GM10266 (cell line): Measurements from ENCODE around the gene INA.
A peak's percentile ranks its signal among the peaks of the same experiment; 100 is the strongest.
"Not testable (repeated sequence)": the region's sequence is repeated elsewhere in the genome, so short reads cannot be mapped to it uniquely, and the experiment has no call there.

Source experiments
- DNase-seq: peaks from one replicate; pipeline ENCODE4 v3.0.0; 2012; ENCODE audit errors: extremely low spot score
- CTCF ChIP-seq: IDR thresholded peaks from 2 replicates; pipeline ENCODE4 v1.5.1; 2012; ENCODE audit warnings: mild to moderate bottlenecking, low read depth; ENCODE audit not compliant: control insufficient read depth, insufficient read depth; ENCODE audit errors: missing control alignments

INA gene

GRCh38 chr10:103238506-103239252 is 38.3 kb upstream of the INA start:
- no peak for TF ChIP-seq CTCF
- DNase-seq, result no peak

DNA sequence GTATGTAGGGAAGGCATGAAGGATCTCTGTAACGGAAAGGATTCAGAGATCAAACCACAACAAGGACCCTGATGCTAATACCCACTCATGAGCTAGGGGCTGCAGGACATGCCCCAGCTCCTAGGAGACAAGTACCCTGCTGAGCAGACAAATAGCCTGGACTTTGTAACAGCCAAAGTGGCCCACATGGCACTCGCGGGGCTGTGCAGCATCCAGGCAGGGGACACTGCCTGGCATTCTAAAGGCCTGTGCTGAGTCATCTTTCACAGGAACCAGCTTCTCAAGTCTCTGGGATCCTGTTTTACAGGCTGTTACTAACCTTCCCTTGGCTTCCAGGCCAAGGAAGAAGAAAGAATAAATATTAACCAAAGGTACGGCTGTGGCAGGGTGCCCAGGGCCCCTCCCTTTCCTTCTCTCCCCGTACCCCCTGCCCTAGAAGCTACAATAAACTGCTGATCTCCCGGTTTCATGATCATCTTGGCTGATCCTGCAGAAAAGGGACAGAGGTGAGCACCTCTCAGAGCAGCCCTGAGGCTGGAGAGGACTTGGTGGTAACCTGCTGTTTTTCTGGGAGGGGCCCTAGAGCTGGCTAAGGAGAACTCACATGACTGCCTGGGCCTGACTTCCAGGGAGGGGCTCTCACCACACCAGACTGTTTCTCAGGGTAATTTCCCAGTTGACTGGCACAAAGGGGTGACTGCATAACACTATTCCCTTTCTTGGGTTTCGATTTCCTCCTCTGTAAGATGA is 35.5 kb upstream of the INA start:
- no peak for TF ChIP-seq CTCF
- no peak for DNase-seq

GRCh38 chr10:103244666-103245271 is 32.2 kb upstream of the INA start:
- DNase-seq, result peak; percentile 85
- peak; percentile 92 for TF ChIP-seq CTCF

DNA sequence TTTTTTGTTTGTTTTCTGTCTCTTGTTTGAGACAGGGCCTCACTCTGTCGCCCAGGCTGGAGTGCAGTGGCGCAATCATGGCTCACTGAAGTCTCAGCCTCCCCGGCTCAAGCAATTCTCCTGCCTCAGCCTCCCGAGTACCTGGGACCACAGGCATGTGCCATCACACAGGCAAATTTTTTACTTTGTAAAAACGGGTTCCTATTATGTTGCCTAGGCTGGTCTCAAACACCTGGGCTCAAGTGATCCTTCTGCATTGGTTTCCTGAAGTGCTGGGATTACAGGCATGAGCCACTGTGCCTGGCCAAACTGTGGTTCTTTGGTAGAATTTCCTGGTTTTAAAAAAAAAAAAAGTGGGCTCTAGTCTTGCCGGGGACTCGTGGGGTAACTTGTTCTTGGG is 31.4 kb upstream of the INA start, which contains the start of gene RPEL1:
RPEL1 (plus strand) TSS at position 301 of the 400 bp plus-strand sequence. CDS start 110 bp downstream, outside the sequence.
- DNase-seq, result not testable (repeated sequence)

GRCh38 chr10:103246324-103246723 is 30.6 kb upstream of the INA start:
- no peak for DNase-seq
- no peak for TF ChIP-seq CTCF

DNA sequence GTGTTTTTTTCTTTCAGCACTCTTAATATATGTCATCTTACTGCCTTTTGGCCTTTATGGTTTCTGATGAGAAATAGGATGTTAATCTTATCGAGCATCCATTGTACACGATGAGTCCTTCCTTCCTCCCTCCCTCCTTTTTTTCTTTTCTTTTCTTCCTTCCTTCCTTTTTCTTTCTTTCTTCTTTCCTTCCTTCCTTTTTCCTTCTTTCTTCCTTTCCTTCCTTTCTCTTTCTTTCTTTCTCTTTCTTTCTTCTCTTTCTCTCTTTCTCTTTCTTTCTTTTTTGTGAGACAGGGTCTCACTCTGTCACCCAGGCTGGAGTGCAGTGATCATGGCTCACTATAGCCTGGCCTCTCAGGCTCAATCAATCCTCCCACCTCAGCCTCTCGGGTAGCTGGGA is 22.8 kb upstream of the INA start:
- no peak for TF ChIP-seq CTCF
- no peak for DNase-seq

DNA sequence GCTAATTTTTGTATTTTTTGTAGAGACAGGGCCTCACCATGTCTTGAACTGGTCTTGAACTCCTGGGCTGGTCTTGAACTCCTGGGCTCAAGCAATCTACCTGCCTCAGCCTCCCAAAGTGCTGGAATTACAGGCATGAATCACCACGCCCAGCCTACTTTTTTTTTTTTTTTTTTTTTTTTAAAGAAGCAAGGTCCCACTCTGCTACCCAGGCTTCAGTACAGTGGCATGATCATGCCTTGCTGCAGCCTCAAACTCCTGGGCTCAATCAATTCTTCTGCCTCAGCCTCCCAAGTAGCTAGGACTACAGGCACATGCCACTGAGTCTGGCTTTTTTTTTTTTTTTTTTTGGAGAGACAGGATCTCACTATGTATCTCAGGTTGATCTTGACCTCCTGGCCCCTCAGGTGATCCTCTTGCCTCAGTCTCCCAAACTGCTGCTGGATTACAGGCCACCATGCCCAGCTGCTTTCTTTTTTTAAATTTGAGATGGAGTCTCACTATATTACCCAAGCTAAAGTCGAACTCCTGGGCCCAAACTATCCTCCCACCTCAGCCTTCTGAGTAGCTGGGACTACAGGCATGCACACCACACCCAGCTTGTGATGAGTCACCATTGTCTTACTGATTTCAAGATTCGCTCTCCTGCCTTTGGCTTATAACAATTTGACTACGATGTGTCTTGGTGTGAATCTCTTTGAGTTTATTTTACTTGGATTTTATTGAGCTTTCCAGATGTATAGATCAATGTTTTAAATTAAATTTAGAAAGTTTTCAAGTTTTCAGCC is 22.2 kb upstream of the INA start:
- no peak for DNase-seq
- no peak for TF ChIP-seq CTCF
